Measurements from ENCODE around the gene RBBP8NL.

The RBBP8NL gene

GRCh38 chr20:62455929-62456328, 28.6 kb upstream of the RBBP8NL start:
- TF ChIP-seq ZNF274 (IDR thresholded peaks at IDR 0.05; ENCODE audit: low read depth, low read length), result no peak

GRCh38 chr20:62454904-62455636, 27.7 kb upstream of the RBBP8NL start:
- TF ChIP-seq ZNF274 (IDR thresholded peaks at IDR 0.05; ENCODE audit: low read depth, low read length), result no peak
- no peak overlapping the region for H3K4me3 ChIP-seq (ENCODE audit: low read length)

More at GRCh38 chr20:62455929-62456328, 28.6 kb upstream of the RBBP8NL start:
- H3K4me3 ChIP-seq (ENCODE audit: low read length), result no peak overlapping the region

GRCh38 chr20:62453186-62453808, 26.0 kb upstream of the RBBP8NL start:
- no peak overlapping the region for H3K4me3 ChIP-seq (ENCODE audit: low read length)
- no peak for TF ChIP-seq ZNF274 (IDR thresholded peaks at IDR 0.05; ENCODE audit: low read depth, low read length)

GRCh38 chr20:62452475-62453095, 25.2 kb upstream of the RBBP8NL start:
- no peak overlapping the region for H3K4me3 ChIP-seq (ENCODE audit: low read length)
- TF ChIP-seq ZNF274 (IDR thresholded peaks at IDR 0.05; ENCODE audit: low read depth, low read length), result no peak

GRCh38 chr20:62451970-62452369, 24.6 kb upstream of the RBBP8NL start:
- H3K4me3 ChIP-seq (ENCODE audit: low read length), result no peak overlapping the region
- TF ChIP-seq ZNF274 (IDR thresholded peaks at IDR 0.05; ENCODE audit: low read depth, low read length), result no peak

GRCh38 chr20:62451156-62451767, 23.9 kb upstream of the RBBP8NL start:
- H3K4me3 ChIP-seq (ENCODE audit: low read length), result no peak overlapping the region
- TF ChIP-seq ZNF274 (IDR thresholded peaks at IDR 0.05; ENCODE audit: low read depth, low read length), result no peak

- TF ChIP-seq ZNF274 (IDR thresholded peaks at IDR 0.05; ENCODE audit: low read depth, low read length), result no peak
These were observed 22.8 kb upstream of the RBBP8NL start for GRCh38 chr20:62449951-62450691.

GRCh38 chr20:62448788-62449187, 21.4 kb upstream of the RBBP8NL start:
- TF ChIP-seq ZNF274 (IDR thresholded peaks at IDR 0.05; ENCODE audit: low read depth, low read length), result no peak
- H3K4me3 ChIP-seq (ENCODE audit: low read length), result no peak overlapping the region

More at GRCh38 chr20:62449951-62450691, 22.8 kb upstream of the RBBP8NL start:
- H3K4me3 ChIP-seq (ENCODE audit: low read length), result no peak overlapping the region

- H3K4me3 ChIP-seq (ENCODE audit: low read length), result no peak overlapping the region
- TF ChIP-seq ZNF274 (IDR thresholded peaks at IDR 0.05; ENCODE audit: low read depth, low read length), result no peak
These were observed 20.7 kb upstream of the RBBP8NL start for GRCh38 chr20:62448038-62448437.

- no peak for TF ChIP-seq ZNF274 (IDR thresholded peaks at IDR 0.05; ENCODE audit: low read depth, low read length)
- no peak overlapping the region for H3K4me3 ChIP-seq (ENCODE audit: low read length)
These were observed 19.8 kb upstream of the RBBP8NL start for GRCh38 chr20:62446888-62447869.

- no peak for TF ChIP-seq ZNF274 (IDR thresholded peaks at IDR 0.05; ENCODE audit: low read depth, low read length)
- no peak overlapping the region for H3K4me3 ChIP-seq (ENCODE audit: low read length)
These were observed 19.1 kb upstream of the RBBP8NL start for GRCh38 chr20:62446481-62446880.

GRCh38 chr20:62445553-62446340, 18.4 kb upstream of the RBBP8NL start:
- TF ChIP-seq ZNF274 (IDR thresholded peaks at IDR 0.05; ENCODE audit: low read depth, low read length), result no peak
- no peak overlapping the region for H3K4me3 ChIP-seq (ENCODE audit: low read length)
